Measurements from ENCODE around the gene TFF3.
"Not testable (repeated sequence)": the region's sequence is repeated elsewhere in the genome, so short reads cannot be mapped to it uniquely, and the experiment has no call there.

Gene TFF3

DNA sequence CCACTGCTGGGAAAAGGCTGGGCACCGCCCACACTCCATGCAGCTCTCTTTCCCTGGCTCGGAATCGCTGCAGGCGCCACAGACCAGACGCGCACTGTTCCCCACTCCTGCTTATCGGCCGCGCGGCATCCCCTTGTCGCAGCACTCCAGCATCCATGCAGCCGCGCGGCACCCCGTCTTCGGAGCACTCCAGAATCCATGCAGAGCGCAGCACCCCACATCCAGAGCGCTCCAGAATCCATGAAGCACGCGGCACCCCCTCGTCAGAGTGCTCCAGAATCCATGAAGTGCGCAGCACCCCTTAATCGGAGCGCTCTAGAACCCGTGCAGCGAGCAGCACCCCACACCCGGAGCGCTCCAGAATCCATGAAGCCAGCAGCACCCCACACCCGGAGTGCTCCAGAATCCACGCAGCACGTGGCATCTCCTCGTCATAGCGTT, 9.5 kb downstream of the TFF3 start:
- no peak for DNase-seq

GRCh38 chr21:42304556-42305454, 10.4 kb downstream of the TFF3 start:
- no peak for DNase-seq

- no peak for DNase-seq
Measured at GRCh38 chr21:42303443-42303842, 11.8 kb downstream of the TFF3 start.

DNA sequence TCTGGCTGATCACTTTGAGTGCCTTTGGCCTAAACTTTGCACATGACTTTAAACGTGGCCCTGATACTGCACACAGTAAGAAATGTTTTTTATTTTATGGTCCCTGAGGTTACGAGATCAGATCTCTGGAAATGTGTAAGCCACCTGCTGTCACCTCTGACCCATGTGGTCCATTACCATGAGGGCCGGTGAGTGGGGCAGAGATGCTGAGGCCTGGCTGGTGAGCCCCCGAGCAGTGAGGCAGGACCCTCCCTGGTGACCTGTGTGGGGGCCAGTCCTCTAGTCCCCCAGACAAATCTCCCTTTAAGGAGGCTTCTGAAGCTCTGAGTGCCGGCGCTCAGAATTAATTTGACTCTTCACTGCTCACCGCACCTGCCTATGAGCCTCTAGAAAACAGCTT, 12.4 kb downstream of the TFF3 start:
- no peak for DNase-seq

- DNase-seq: peak in 1 of 56 donors; percentile 20
Measured at GRCh38 chr21:42302076-42302650, 13.0 kb downstream of the TFF3 start.

DNA sequence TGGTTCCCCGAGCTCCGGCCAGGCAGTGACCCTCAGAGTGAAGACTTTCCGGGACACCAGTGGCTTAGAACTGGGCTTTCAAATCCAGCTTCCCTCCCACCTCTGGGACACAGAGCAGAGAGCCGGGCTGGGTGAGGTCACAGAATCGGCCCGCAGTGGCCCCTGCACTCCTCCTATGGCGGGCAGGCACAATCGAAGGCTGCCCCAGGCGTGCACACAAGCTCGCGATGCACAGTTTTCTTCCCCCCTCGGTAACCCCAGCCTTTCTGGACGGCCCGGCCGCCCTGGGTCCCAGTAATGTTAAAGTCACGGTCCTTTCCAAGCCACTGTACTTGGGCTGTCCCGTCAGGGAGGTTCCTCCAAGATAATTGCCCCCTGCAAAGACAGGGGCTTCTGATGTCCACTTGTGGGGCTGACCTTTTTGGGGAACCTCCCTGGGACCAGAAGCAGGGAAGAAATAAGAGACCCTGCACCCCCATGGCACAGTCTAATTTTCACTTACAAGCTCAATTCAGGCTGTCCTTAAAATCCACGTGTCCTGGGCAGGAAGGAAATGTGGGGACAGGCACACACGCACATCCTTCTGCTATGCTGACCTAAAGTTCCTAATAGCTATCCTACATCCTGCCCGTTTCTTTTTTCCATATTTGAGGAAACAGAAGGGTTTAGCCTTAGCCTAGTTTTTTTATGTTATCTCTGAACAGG, 13.7 kb downstream of the TFF3 start:
- DNase-seq: no peak

GRCh38 chr21:42300956-42301355, 14.3 kb downstream of the TFF3 start:
- no peak for DNase-seq

- no peak for DNase-seq
Measured at GRCh38 chr21:42300045-42300583, 15.1 kb downstream of the TFF3 start.

DNA sequence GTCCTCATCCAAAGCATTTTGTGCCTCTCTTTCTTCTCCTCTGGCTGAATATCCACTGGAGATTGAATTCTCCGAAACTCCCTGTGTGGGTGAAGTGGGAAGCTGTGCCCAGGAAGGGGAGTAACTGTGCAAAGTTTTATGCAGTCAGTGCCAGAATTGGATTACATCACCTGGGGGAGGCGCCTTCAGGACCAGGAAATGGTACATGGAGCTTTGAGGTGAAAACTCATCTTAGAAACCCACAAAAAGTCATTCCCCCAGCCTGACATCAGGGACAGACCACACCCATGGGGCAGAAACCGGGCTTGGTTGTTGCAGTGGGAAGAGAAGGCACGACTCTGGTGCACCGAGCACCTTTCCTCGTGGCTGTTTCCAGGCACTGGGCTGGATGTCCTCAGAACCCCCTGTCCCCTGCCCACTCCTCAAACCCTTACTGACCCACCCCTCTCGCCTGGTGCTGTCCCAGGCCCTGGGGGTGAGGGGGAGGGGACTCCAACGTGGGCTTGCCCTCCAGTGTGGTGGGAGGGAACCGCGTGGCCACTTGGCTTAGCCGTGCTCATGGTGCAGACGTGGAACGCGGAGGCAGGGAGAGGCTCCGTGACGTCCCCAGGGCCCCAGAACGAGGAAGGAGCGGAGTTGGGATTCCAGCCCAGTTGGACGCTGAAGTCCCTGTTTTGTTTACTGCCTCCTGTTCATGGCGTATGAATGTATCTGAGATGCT, 15.7 kb downstream of the TFF3 start:
- peak in 1 of 56 donors; percentile 10 for DNase-seq

- DNase-seq: no peak
Measured at GRCh38 chr21:42298657-42299056, 16.6 kb downstream of the TFF3 start.

GRCh38 chr21:42298237-42298636, 17.0 kb downstream of the TFF3 start:
- no peak for DNase-seq

- no peak for DNase-seq
Measured at GRCh38 chr21:42297377-42297776, 17.8 kb downstream of the TFF3 start.

DNA sequence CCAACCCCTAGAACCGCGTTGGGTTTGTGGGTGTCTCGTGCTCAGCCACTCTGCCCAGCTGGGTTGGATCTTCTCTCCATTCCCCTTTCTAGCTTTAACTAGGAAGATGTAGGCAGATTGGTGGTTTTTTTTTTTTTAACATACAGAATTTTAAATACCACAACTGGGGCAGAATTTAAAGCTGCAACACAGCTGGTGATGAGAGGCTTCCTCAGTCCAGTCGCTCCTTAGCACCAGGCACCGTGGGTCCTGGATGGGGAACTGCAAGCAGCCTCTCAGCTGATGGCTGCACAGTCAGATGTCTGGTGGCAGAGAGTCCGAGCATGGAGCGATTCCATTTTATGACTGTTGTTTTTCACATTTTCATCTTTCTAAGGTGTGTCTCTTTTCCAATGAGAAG, 18.7 kb downstream of the TFF3 start:
- DNase-seq: no peak

DNA sequence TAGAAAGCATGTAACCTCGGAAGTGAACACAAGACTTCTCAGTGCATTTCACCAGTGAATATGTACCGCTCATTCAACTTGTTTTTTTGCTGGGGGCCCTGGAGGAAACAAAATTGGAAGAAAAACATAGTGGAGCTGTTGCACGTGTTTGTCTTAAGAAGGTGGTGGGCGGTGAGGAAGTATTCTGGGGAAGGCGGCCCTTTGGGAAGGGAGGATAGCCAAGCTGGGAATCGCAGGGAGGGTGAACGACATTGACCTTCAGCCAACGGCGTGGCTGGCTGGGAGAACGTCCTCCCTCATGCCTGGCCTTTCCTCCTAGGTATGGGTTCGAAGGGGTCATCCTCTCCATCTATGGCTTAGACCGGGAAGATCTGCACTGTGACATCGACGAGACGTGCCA, 19.4 kb downstream of the TFF3 start:
- DNase-seq: no peak

GRCh38 chr21:42294273-42294880, 20.8 kb downstream of the TFF3 start:
- no peak for DNase-seq

- DNase-seq: no peak
Measured at GRCh38 chr21:42293649-42294272, 21.4 kb downstream of the TFF3 start.

DNA sequence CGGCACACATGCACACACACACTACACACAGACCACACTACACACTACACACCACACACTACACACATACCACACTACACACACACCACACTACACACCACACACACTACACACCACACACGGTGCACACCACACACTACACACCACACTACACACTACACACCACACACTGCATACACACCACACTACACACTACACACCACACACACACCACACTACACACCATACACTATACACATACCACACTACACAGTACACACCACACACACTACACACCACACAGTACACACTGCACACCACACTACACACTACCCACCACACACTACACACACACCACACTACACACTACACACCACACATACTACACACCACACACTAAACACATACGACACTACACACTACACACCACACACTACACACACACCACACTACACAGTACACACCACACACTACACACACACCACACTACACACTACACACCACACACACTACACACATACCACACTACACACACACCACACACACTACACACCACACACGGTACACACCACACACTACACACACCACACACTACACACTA, 22.6 kb downstream of the TFF3 start:
- not testable (repeated sequence) for DNase-seq

- DNase-seq: no peak
Measured at GRCh38 chr21:42291751-42292562, 23.3 kb downstream of the TFF3 start.
